Measurements from ENCODE around the gene TAGLN2. TPM values are rescaled to one million over a fixed set of nuclear protein-coding genes. Genes with fewer than 3 reads are reported as not detected.

Gene TAGLN2
- total and polyA plus RNA-seq, 2 experiments from 2014 or later: 122 to 292 TPM

- Histone ChIP-seq H3K36me3 (replicated peaks; ENCODE audit: insufficient read depth, low read depth) (no peaks in the 10 kb centered on the region), H2AFZ (no peak overlapping the region), H3K9me3 (ENCODE audit: low read depth) (no peaks in the 10 kb centered on the region), H3K4me1 (ENCODE audit: insufficient read depth) (peaks cover 2% of the 10 kb centered on the region), H3K27ac (peak overlapping the region; percentile 37), H3K4me3 (no peak overlapping the region), H3K4me2 (no peak overlapping the region), H3K79me2 (no peaks in the 10 kb centered on the region), H3K27me3 (no peaks in the 10 kb centered on the region), H3K9me2 (replicated peaks; ENCODE audit: insufficient read depth) (no peaks in the 10 kb centered on the region), H4K20me1 (ENCODE audit: insufficient read depth, poor library complexity, severe bottlenecking) (no peaks in the 10 kb centered on the region)
- no peak for DNase-seq (ENCODE audit: low spot score)
- no peak for TF ChIP-seq EZH2phosphoT487 (IDR thresholded peaks at IDR 0.05; ENCODE audit: low read depth, severe bottlenecking, unreplicated experiment)
- no peak for TF ChIP-seq EZH2 (IDR thresholded peaks at IDR 0.05; ENCODE audit: borderline replicate concordance)
- TF ChIP-seq CTCF (IDR thresholded peaks at IDR 0.05; ENCODE audit: poor library complexity): no peak
- 93% methylated on average over 2 of the region's 2 CpGs for WGBS (ENCODE audit: low lambda C conversion rate, missing lambda C conversion rate)
Observed at GRCh38 chr1:159882527-159882862, 42.8 kb downstream of the TAGLN2 start.

- Histone ChIP-seq H3K4me2 (no peak overlapping the region), H3K9me2 (replicated peaks; ENCODE audit: insufficient read depth) (no peaks in the 10 kb centered on the region), H2AFZ (no peak overlapping the region), H4K20me1 (ENCODE audit: insufficient read depth, poor library complexity, severe bottlenecking) (no peaks in the 10 kb centered on the region), H3K79me2 (no peaks in the 10 kb centered on the region), H3K27ac (peak overlapping the region; percentile 37), H3K27me3 (no peaks in the 10 kb centered on the region), H3K9me3 (ENCODE audit: low read depth) (no peaks in the 10 kb centered on the region), H3K4me1 (ENCODE audit: insufficient read depth) (peaks cover 2% of the 10 kb centered on the region), H3K4me3 (no peak overlapping the region), H3K36me3 (replicated peaks; ENCODE audit: insufficient read depth, low read depth) (no peaks in the 10 kb centered on the region)
- peak; percentile 91 for DNase-seq (ENCODE audit: low spot score)
- TF ChIP-seq EZH2 (IDR thresholded peaks at IDR 0.05; ENCODE audit: borderline replicate concordance): no peak
- TF ChIP-seq CTCF (IDR thresholded peaks at IDR 0.05; ENCODE audit: poor library complexity): no peak
- no peak for TF ChIP-seq EZH2phosphoT487 (IDR thresholded peaks at IDR 0.05; ENCODE audit: low read depth, severe bottlenecking, unreplicated experiment)
- 68% methylated on average over 6 of the region's 6 CpGs for WGBS (ENCODE audit: low lambda C conversion rate, missing lambda C conversion rate)
Observed at GRCh38 chr1:159881622-159882526, 43.4 kb downstream of the TAGLN2 start.

GRCh38 chr1:159880430-159880829 is 44.9 kb downstream of the TAGLN2 start:
- Histone ChIP-seq H3K27me3 (no peaks in the 10 kb centered on the region), H3K4me2 (no peak overlapping the region), H3K79me2 (no peaks in the 10 kb centered on the region), H3K4me1 (ENCODE audit: insufficient read depth) (peaks cover 2% of the 10 kb centered on the region), H4K20me1 (ENCODE audit: insufficient read depth, poor library complexity, severe bottlenecking) (no peaks in the 10 kb centered on the region), H2AFZ (no peak overlapping the region), H3K4me3 (no peak overlapping the region), H3K9me3 (ENCODE audit: low read depth) (no peaks in the 10 kb centered on the region), H3K27ac (no peak overlapping the region), H3K9me2 (replicated peaks; ENCODE audit: insufficient read depth) (no peaks in the 10 kb centered on the region), H3K36me3 (replicated peaks; ENCODE audit: insufficient read depth, low read depth) (no peaks in the 10 kb centered on the region)
- no peak for DNase-seq (ENCODE audit: low spot score)
- no peak for TF ChIP-seq CTCF (IDR thresholded peaks at IDR 0.05; ENCODE audit: poor library complexity)
- no peak for TF ChIP-seq EZH2phosphoT487 (IDR thresholded peaks at IDR 0.05; ENCODE audit: low read depth, severe bottlenecking, unreplicated experiment)
- TF ChIP-seq EZH2 (IDR thresholded peaks at IDR 0.05; ENCODE audit: borderline replicate concordance): no peak
- WGBS (ENCODE audit: low lambda C conversion rate, missing lambda C conversion rate): 82% methylated on average over 3 of the region's 3 CpGs

All from hepatocyte (in vitro differentiated cells).